ENCODE measurements around the gene ZMYM2. TPM values are rescaled to one million over a fixed set of nuclear protein-coding genes. Genes with fewer than 3 reads are reported as not detected.

Gene ZMYM2
- total and polyA plus RNA-seq, 4 donors: 14.0 to 212 (median 38.5) TPM

GRCh38 chr13:20058476-20058875 is 99.9 kb downstream of the ZMYM2 start:
- 93 to 99% methylated on average over 1 of the region's 1 CpG for WGBS, 2 donors
- no peak for ATAC-seq (ENCODE audit: insufficient read depth, low FRiP score)
- peaks cover 0 to 8% (median 0%) of the 10 kb centered on the region in 5 donors for H3K4me1 ChIP-seq (ENCODE audit: control insufficient read depth in 5 of 5, insufficient read depth in 5 of 5, low read length in 5 of 5)

GRCh38 chr13:20064128-20064527 is 105.6 kb downstream of the ZMYM2 start:
- peaks cover 6 to 60% (median 31%) of the 10 kb centered on the region in 4 donors for H3K36me3 ChIP-seq (ENCODE audit: control insufficient read depth in 4 of 4, insufficient read depth in 4 of 4, low read length in 4 of 4)
- DNase-seq (no peak), ATAC-seq (ENCODE audit: insufficient read depth, low FRiP score) (no peak)
- no peak for TF ChIP-seq CTCF (IDR thresholded peaks at IDR 0.05; ENCODE audit: control extremely low read depth, extremely low read depth)
- no peaks in the 10 kb centered on the region for H3K4me1 ChIP-seq (ENCODE audit: control insufficient read depth in 5 of 5, insufficient read depth in 5 of 5, low read length in 5 of 5)
- H3K9me3 ChIP-seq (ENCODE audit: control insufficient read depth in 4 of 4, insufficient read depth in 3 of 4, low read length in 3 of 4): no peaks in the 10 kb centered on the region
- 95 to 97% methylated on average over 1 of the region's 1 CpG for WGBS, 2 donors
- no peak overlapping the region for H3K4me3 ChIP-seq
- H3K9ac ChIP-seq (ENCODE audit: insufficient read depth in 1 of 2, low read length in 2 of 2): no peak overlapping the region
- H3K27ac ChIP-seq (ENCODE audit: low read depth in 1 of 2, low read length in 1 of 2): no peak overlapping the region
- H3K27me3 ChIP-seq (ENCODE audit: control insufficient read depth in 3 of 3, insufficient read depth in 3 of 3, low read length in 2 of 3): no peaks in the 10 kb centered on the region

More at GRCh38 chr13:20058476-20058875, 99.9 kb downstream of the ZMYM2 start:
- H3K4me3 ChIP-seq: no peak overlapping the region
- H3K27ac ChIP-seq (ENCODE audit: low read depth in 1 of 2, low read length in 1 of 2): no peak overlapping the region
- no peak for DNase-seq
- no peaks in the 10 kb centered on the region for H3K27me3 ChIP-seq (ENCODE audit: control insufficient read depth in 3 of 3, insufficient read depth in 3 of 3, low read length in 2 of 3)
- TF ChIP-seq CTCF (IDR thresholded peaks at IDR 0.05; ENCODE audit: control extremely low read depth, extremely low read depth): no peak
- no peaks in the 10 kb centered on the region for H3K9me3 ChIP-seq (ENCODE audit: control insufficient read depth in 4 of 4, insufficient read depth in 3 of 4, low read length in 3 of 4)
- H3K9ac ChIP-seq (ENCODE audit: insufficient read depth in 1 of 2, low read length in 2 of 2): no peak overlapping the region
- H3K36me3 ChIP-seq (ENCODE audit: control insufficient read depth in 4 of 4, insufficient read depth in 4 of 4, low read length in 4 of 4): peaks cover 10 to 61% (median 29%) of the 10 kb centered on the region in 4 donors

GRCh38 chr13:20065516-20065915 is 107.0 kb downstream of the ZMYM2 start:
- Histone ChIP-seq H3K4me1 (ENCODE audit: control insufficient read depth in 5 of 5, insufficient read depth in 5 of 5, low read length in 5 of 5) (no peaks in the 10 kb centered on the region), H3K27ac (ENCODE audit: low read depth in 1 of 2, low read length in 1 of 2) (no peak overlapping the region), H3K9me3 (ENCODE audit: control insufficient read depth in 4 of 4, insufficient read depth in 3 of 4, low read length in 3 of 4) (no peaks in the 10 kb centered on the region), H3K27me3 (ENCODE audit: control insufficient read depth in 3 of 3, insufficient read depth in 3 of 3, low read length in 2 of 3) (no peaks in the 10 kb centered on the region), H3K36me3 (ENCODE audit: control insufficient read depth in 4 of 4, insufficient read depth in 4 of 4, low read length in 4 of 4) (peaks cover 2 to 50% (median 23%) of the 10 kb centered on the region in 4 donors), H3K9ac (ENCODE audit: insufficient read depth in 1 of 2, low read length in 2 of 2) (no peak overlapping the region), H3K4me3 (no peak overlapping the region)
- ATAC-seq (ENCODE audit: insufficient read depth, low FRiP score) (no peak), DNase-seq (no peak)
- 96 to 99% methylated on average over 5 of the region's 5 CpGs for WGBS, 2 donors
- TF ChIP-seq CTCF (IDR thresholded peaks at IDR 0.05; ENCODE audit: control extremely low read depth, extremely low read depth): no peak

- 91 to 92% methylated on average over 3 of the region's 3 CpGs for WGBS, 2 donors
- Histone ChIP-seq H3K36me3 (ENCODE audit: control insufficient read depth in 4 of 4, insufficient read depth in 4 of 4, low read length in 4 of 4) (peaks cover 6 to 48% (median 20%) of the 10 kb centered on the region in 4 donors), H3K27ac (ENCODE audit: low read depth in 1 of 2, low read length in 1 of 2) (no peak overlapping the region), H3K9ac (ENCODE audit: insufficient read depth in 1 of 2, low read length in 2 of 2) (no peak overlapping the region), H3K9me3 (ENCODE audit: control insufficient read depth in 4 of 4, insufficient read depth in 3 of 4, low read length in 3 of 4) (no peaks in the 10 kb centered on the region), H3K4me1 (ENCODE audit: control insufficient read depth in 5 of 5, insufficient read depth in 5 of 5, low read length in 5 of 5) (peaks cover 0 to 3% (median 0%) of the 10 kb centered on the region in 5 donors), H3K4me3 (no peak overlapping the region), H3K27me3 (ENCODE audit: control insufficient read depth in 3 of 3, insufficient read depth in 3 of 3, low read length in 2 of 3) (no peaks in the 10 kb centered on the region)
- TF ChIP-seq CTCF (IDR thresholded peaks at IDR 0.05; ENCODE audit: control extremely low read depth, extremely low read depth): no peak
- DNase-seq: no peak
- ATAC-seq (ENCODE audit: insufficient read depth, low FRiP score): no peak
Observed at GRCh38 chr13:20069956-20070355, 111.4 kb downstream of the ZMYM2 start.

All from lung (tissue), 12 donors.